GM21723 (cell line): ENCODE measurements around the gene RIOX2.

Experiments
- ATAC-seq: cut with Tn5 transposase; IDR thresholded peaks from one replicate; pipeline ENCODE4 v1.9.1; 2021; ENCODE audit warnings: mild to moderate bottlenecking, moderate library complexity; ENCODE audit not compliant: unreplicated experiment

Gene RIOX2

GRCh38 chr3:97990624-97991292 is 18.5 kb upstream of the RIOX2 start:
- ATAC-seq, result no peak

- no peak for ATAC-seq
Observed at GRCh38 chr3:97988784-97989568, 16.7 kb upstream of the RIOX2 start.

GRCh38 chr3:97987306-97987705 is 15.1 kb upstream of the RIOX2 start:
- no peak for ATAC-seq

DNA sequence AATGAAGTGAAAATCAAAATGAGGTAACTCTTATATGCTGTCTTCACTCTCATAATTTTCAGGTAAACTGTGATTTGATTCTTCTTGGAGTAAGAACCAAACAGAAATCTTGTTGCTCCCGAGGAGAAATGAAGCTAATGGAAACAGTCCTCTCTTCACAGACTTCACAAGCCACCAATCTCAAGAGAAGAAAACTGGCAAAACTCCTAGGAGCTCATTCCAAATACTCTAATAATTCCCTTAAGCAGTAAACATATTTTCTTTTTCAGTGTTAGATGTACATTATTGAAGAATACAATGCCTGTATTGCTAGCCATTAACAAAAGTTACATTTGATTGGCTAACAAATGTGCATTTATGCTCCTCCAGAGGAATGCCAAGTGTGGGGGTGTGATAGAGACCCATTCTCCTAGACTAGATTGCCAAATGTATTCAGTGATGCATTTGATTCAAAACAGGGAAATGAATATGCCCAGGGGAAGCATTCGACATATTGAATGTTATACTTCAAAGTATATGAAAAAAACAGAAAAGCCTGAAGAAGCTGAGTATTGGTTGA is 11.8 kb upstream of the RIOX2 start:
- ATAC-seq, result no peak

GRCh38 chr3:97981886-97982285 is 9.7 kb upstream of the RIOX2 start:
- no peak for ATAC-seq

- no peak for ATAC-seq
Observed at GRCh38 chr3:97979610-97980009, 7.4 kb upstream of the RIOX2 start.

- ATAC-seq, result no peak
Observed at GRCh38 chr3:97975466-97975865, 3.2 kb upstream of the RIOX2 start.

DNA sequence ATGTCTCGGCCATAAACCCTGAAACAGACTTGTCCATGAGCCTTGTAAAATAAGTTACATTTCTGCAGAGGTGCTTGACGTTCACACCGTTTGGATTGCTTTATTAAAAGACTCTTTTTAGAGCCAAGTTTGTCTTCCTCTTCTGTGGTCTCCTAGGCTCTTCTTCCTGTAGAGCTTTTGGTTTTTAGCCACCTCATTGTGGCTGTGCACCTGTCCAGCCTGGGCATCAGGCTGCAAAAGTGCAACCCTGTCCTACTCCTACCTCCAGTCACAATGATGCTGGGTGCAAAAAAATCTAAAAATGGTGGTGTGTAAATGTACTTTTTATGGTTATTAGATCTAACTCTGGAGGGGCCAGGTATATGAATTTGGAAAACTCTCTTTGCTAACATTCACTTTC is 2.8 kb upstream of the RIOX2 start:
- ATAC-seq, result no peak

DNA sequence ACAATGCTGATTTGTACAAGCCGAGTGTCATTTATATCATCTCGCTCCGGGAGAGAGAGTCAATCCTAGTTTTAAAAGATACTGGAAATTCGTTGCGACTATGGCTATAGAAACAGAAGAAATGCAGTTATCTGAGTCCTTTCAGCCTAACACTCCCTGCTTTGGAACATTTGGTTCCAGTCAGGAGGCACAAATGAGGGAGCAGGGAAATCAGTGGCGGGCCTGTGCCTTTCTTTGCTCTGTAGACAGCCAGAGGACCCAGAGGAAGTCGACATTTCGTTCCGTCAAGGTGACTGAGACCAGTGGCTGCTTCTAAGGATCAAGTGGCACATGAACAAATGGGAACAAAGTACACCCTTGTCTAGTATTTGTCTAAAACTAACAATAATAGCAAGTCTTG is 745 bp upstream of the RIOX2 start:
- ATAC-seq, result no peak

GRCh38 chr3:97970956-97971620 is 1.1 kb downstream of the RIOX2 start:
- no peak for ATAC-seq

DNA sequence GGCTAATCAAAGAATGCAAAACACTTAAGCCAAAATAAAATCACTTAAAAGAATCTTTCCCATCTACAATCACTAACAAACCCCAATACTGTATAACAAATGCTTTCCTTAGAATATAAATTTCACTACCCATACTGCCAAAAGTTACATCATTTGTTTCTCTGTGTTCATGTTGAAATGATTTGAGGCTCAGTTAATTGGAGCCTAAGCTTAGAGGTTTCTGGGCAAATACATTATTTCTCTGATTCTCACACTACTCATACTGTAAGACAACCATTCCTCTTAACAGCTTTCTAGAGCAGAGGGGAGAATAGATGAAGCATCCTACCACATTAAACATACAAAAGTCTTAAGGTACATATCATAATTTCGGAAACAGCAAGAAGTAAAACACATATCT is 2.1 kb downstream of the RIOX2 start:
- ATAC-seq, result no peak

DNA sequence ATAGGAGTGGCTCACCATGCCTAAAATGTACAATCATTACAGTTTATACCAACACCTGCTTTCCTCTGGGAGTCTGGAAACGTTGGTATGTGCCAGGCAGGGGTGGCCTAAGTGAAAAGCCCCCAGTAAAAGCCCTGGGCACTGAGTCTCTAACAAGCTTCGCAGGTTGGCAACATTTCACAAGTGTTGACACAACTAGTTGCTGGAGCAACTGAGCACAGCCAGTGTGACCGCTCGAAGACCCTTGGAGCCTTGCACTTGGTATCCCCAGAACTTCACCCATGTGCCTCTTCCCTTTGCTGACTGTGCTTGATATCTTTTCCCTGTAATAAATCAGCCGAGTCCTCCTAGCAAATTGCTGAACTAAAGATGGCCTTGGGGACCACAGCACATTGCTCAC is 2.7 kb downstream of the RIOX2 start:
- ATAC-seq, result no peak

DNA sequence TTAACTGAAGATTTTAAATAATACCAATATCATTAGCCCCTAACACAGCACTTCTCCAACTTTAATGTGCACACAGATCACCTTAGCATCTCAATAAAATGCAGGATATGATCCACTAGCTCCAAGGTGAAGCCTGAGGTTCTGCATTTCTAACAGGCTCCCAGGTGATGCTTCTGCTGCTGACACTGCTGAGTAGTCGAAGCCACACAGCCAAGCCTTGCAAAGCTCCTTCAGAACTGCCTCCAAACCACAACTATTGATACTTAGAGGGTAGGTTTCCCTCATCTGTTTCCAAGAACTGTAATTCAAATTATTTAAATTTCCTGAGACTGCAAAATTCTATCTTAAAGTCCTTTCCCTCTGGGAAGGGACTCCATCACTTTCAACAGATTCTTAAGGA is 3.9 kb downstream of the RIOX2 start:
- no peak for ATAC-seq

DNA sequence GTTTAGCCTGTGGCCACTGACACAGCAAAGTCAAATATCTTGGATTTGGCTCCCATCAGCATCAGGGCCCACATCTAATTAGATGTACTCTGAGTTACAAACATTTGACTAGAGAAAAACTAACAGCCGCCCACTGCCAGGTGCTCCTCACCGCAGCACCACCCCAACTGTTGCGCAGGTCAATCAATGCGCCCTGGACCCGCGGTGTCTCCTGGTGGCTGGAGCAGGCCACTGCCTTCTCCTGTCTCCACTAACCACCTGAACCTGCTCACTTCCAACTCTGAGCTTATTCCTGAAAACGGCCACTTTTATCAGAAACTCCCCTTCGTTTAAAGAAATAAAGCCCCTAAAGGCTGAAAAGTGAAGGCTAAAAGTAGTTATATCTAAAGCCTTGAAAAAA is 4.3 kb downstream of the RIOX2 start:
- ATAC-seq, result no peak

GRCh38 chr3:97960993-97961766 is 11.1 kb downstream of the RIOX2 start:
- ATAC-seq, result no peak

- no peak for ATAC-seq
Observed at GRCh38 chr3:97960551-97960950, 11.7 kb downstream of the RIOX2 start.

- ATAC-seq, result no peak
Observed at GRCh38 chr3:97959872-97960271, 12.4 kb downstream of the RIOX2 start.

DNA sequence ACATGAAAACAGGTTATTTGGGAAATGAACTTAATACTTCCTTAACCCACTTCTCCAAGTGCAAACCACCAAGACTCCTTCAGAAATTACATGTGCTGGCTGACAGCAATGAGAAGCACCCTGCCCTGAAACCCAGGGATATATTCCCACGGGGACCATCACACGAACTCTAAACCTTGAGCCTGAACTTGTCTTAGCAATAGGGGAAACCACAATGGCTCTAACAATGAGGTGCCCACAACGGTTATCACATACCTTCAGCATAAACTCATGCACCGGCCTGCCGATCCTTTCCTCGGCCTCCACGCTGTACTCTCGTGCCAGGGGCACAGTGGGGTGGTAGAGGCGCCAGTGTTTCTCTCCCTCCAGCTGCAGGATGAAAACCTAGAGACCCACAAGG is 13.4 kb downstream of the RIOX2 start:
- ATAC-seq, result no peak

DNA sequence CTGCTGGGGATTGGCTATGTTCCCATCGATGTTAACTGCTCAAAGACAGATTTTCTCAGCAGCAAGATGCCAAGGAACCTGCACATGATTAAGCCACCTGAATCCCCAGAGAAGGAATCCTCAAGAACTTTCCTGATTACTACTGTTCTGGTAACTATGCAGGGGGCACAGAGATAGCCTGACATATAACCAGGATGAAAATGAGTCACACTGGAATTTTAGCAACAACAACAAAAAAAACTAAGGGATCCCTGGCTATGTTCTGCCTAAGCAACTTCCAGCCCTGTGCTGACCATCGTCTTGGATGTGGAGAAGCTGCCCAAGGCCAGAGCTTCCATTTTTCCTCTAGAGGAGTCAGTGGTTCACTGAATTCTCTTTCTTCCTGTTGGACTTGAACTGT is 13.8 kb downstream of the RIOX2 start:
- no peak for ATAC-seq

- no peak for ATAC-seq
Observed at GRCh38 chr3:97957617-97958311, 14.5 kb downstream of the RIOX2 start.
